B cell (primary cell): ENCODE results near the gene ERN2. TPM values are rescaled to one million over a fixed set of nuclear protein-coding genes. Genes with fewer than 3 reads are reported as not detected.
"Not testable (repeated sequence)": the region's sequence is repeated elsewhere in the genome, so short reads cannot be mapped to it uniquely, and the experiment has no call there.

Experiments used
- ATAC-seq: fragments of 200-7000 bp; cut with Tn5 transposase; one replicate; pipeline ENCODE4 v1.10.0; 2021; ENCODE audit warnings: low read depth, mild to moderate bottlenecking, moderate number of reproducible peaks, moderate library complexity
- CTCF ChIA-PET: fragments of 350-600 bp; sonication (Branson Sonifier 250); formaldehyde crosslinking; loops from one replicate; lab custom pipeline; 2021; ENCODE audit warnings: antibody characterized with exemption, inconsistent platforms; lab: Charles Lee
- POLR2A ChIA-PET: fragments of 350-600 bp; sonication (Branson Sonifier 250); formaldehyde crosslinking; loops from one replicate; lab custom pipeline; 2021; ENCODE audit warnings: antibody characterized with exemption; lab: Charles Lee
- DNase-seq: peaks from one replicate; pipeline ENCODE4 v3.0.0; 2013
- H2AFZ ChIP-seq: 2 replicates; pipeline ENCODE4 v1.6.1; 2012; ENCODE audit warnings: mild to moderate bottlenecking, low read depth, low read length; ENCODE audit not compliant: insufficient read depth, poor library complexity, severe bottlenecking
- H3K27ac ChIP-seq, 2 donors: 1 replicate in 1 of 2; 2 replicates in 1 of 2; pipeline ENCODE4 v1.5.1; 2012 to 2013; ENCODE audit warnings: low read length in 2 of 2, mild to moderate bottlenecking in 2 of 2, moderate library complexity in 1 of 2
- H3K27me3 ChIP-seq, 4 experiments: fragments of 200-600 bp in 1 of 4; sonication (generic) in 1 of 4; replicated peaks in 1 of 4; 1 replicate in 2 of 4; 2 replicates in 2 of 4; pipeline versions ENCODE4 v1.6.1 to v1.7.0; 2013 to 2016; ENCODE audit warnings: low read length in 3 of 4, mild to moderate bottlenecking in 2 of 4, mixed read lengths in 1 of 4, moderate library complexity in 1 of 4; ENCODE audit not compliant: insufficient read depth in 4 of 4, control insufficient read depth in 3 of 4; ENCODE audit errors: control extremely low read depth in 1 of 4
- H3K36me3 ChIP-seq, 2 experiments: replicated peaks in 1 of 2; 1 replicate in 1 of 2; 2 replicates in 1 of 2; pipeline versions ENCODE4 v1.6.1 to v1.7.1; 2013; ENCODE audit warnings: low read length in 1 of 2; ENCODE audit not compliant: insufficient read depth in 2 of 2, control insufficient read depth in 1 of 2; ENCODE audit errors: control extremely low read depth in 1 of 2, extremely low read depth in 1 of 2
- H3K4me1 ChIP-seq, 2 donors: fragments of 200-600 bp in 1 of 2; sonication (generic) in 1 of 2; 1 replicate in 1 of 2; 2 replicates in 1 of 2; pipeline versions ENCODE4 v1.5.1 to v1.6.1; 2013 to 2017; ENCODE audit warnings: low read length in 2 of 2; ENCODE audit not compliant: control insufficient read depth in 2 of 2, insufficient read depth in 2 of 2
- H3K4me2 ChIP-seq: replicated peaks from 2 replicates; pipeline ENCODE3; 2012; ENCODE audit warnings: mild to moderate bottlenecking, low read depth, low read length; ENCODE audit not compliant: poor library complexity, severe bottlenecking
- H3K4me3 ChIP-seq, 5 experiments: fragments of 200-600 bp in 1 of 5; sonication (generic) in 1 of 5; 1 replicate in 3 of 5; 2 replicates in 2 of 5; pipeline versions ENCODE4 v1.5.1 to v1.7.0; 2011 to 2016; ENCODE audit warnings: low read length in 4 of 5, mild to moderate bottlenecking in 4 of 5, low read depth in 2 of 5, control low read depth in 1 of 5, moderate library complexity in 1 of 5; ENCODE audit not compliant: insufficient read depth in 1 of 5; ENCODE audit errors: control extremely low read depth in 1 of 5, extremely low read depth in 1 of 5
- H3K79me2 ChIP-seq: fragments of 200-600 bp; sonication (generic); one replicate; pipeline ENCODE4 v1.6.0; 2016; ENCODE audit warnings: low read length; ENCODE audit not compliant: control insufficient read depth, insufficient read depth
- H3K9ac ChIP-seq: fragments of 200-600 bp; sonication (generic); 2 replicates; pipeline ENCODE4 v1.6.1; 2017; ENCODE audit warnings: mild to moderate bottlenecking, low read length, moderate library complexity
- H3K9me3 ChIP-seq, 3 donors: one replicate each; pipeline versions ENCODE4 v1.6.1 to v1.7.1; 2013; ENCODE audit warnings: low read length in 2 of 3; ENCODE audit not compliant: control insufficient read depth in 2 of 3, insufficient read depth in 1 of 3; ENCODE audit errors: control extremely low read depth in 1 of 3
- H4K20me1 ChIP-seq: 2 replicates; pipeline ENCODE4 v1.6.0; 2012; ENCODE audit warnings: mild to moderate bottlenecking, low read length; ENCODE audit not compliant: insufficient read depth, control insufficient read depth, poor library complexity, severe bottlenecking
- H3K27ac Mint-ChIP-seq: one replicate; pipeline ENCODE4 v1.8.0; 2021; ENCODE audit warnings: mixed read lengths
- H3K27me3 Mint-ChIP-seq: one replicate; pipeline ENCODE4 v1.8.0; 2021; ENCODE audit warnings: mixed read lengths
- H3K4me1 Mint-ChIP-seq: one replicate; pipeline ENCODE4 v1.8.0; 2021; ENCODE audit warnings: mixed read lengths
- H3K4me3 Mint-ChIP-seq: one replicate; pipeline ENCODE4 v1.8.0; 2021; ENCODE audit warnings: mixed read lengths
- H3K9me3 Mint-ChIP-seq: one replicate; pipeline ENCODE4 v1.8.0; 2022; ENCODE audit warnings: mixed read lengths; ENCODE audit not compliant: insufficient read depth
- CTCF ChIP-seq: fragments of 200-600 bp; IDR thresholded peaks from one replicate; pipeline ENCODE4 v1.8.0; 2022; ENCODE audit warnings: antibody characterized with exemption, mild to moderate bottlenecking
- EZH2 ChIP-seq: IDR thresholded peaks from 2 replicates; pipeline ENCODE4 v1.6.1; 2012; ENCODE audit warnings: borderline replicate concordance, low read depth, mild to moderate bottlenecking, moderate library complexity, low read length; ENCODE audit not compliant: insufficient read depth, poor library complexity, severe bottlenecking
- WGBS: methylation state at CpG from one replicate; pipeline ENCODE4 v1.1.5; 2013; ENCODE audit warnings: missing lambda C conversion rate; ENCODE audit not compliant: insufficient coverage; 5-methylcytosine and 5-hydroxymethylcytosine counted together
- intact Hi-C: fragments of 100-400 bp; cut with micrococcal nuclease; formaldehyde crosslinking; loops from one replicate; pipeline ENCODE4 v1.10.0; 2022
- polyA plus RNA-seq: library from polyadenylated mRNA; depleted of rRNA; stranded (reverse); fragments of >200 nt; gene quantifications from 2 replicates; pipeline ENCODE4 v1.2.3, GENCODE V29; 2012
- total RNA-seq, 2 donors: library from RNA; stranded (reverse); fragments of 120-200 nt in 1 of 2; gene quantifications; 1 replicate in 1 of 2; 2 replicates in 1 of 2; pipeline versions ENCODE4 v1.2.3 to v1.2.4, GENCODE V29; 2013 to 2022

The ERN2 gene
- total and polyA plus RNA-seq, 2 donors (not counting 1 experiment from before 2014, with no cell fraction given), result not detected

- Histone ChIP-seq H3K4me2 (no peak overlapping the region), H3K4me1 (peaks cover 3 to 5% of the 10 kb centered on the region in 2 donors), H2AFZ (no peak overlapping the region), H3K27me3 (peaks cover 0 to 9% (median 1%) of the 10 kb centered on the region in 4 experiments), H3K36me3 (no peaks in the 10 kb centered on the region), H3K79me2 (no peaks in the 10 kb centered on the region), H3K9me3 (no peaks in the 10 kb centered on the region), H4K20me1 (no peaks in the 10 kb centered on the region), H3K9ac (no peak overlapping the region), H3K27ac (no peak overlapping the region), H3K4me3 (no peak overlapping the region)
- Mint-ChIP-seq H3K4me3 (no peak overlapping the region), H3K27me3 (peaks cover 20% of the 10 kb centered on the region), H3K27ac (no peak overlapping the region), H3K4me1 (peaks cover 7% of the 10 kb centered on the region), H3K9me3 (no peaks in the 10 kb centered on the region)
- WGBS, result no CpG with 5 or more reads among the region's 1 CpG
- intact Hi-C loops, result no loop called here
- ChIA-PET CTCF (interaction anchor here (0.6 to 1.7 kb wide), 4 partner anchors 10 to 951 kb away, joined by 3 to 5 read pairs (median 4); no protein-coding TSS in a partner anchor), POLR2A (interaction anchor here (0.7 kb wide), 1 partner anchor 1422 kb away, joined by 10 read pairs; no protein-coding TSS in a partner anchor)
- DNase-seq (no peak), ATAC-seq (no peak)
- TF ChIP-seq EZH2, result no peak
- no peak for TF ChIP-seq CTCF
Observed at GRCh38 chr16:23739516-23739915, 26.5 kb upstream of the ERN2 start.

GRCh38 chr16:23737423-23738028, 24.5 kb upstream of the ERN2 start:
- no CpG with 5 or more reads among the region's 1 CpG for WGBS
- H3K27me3 ChIP-seq, intact Hi-C loops, H2AFZ ChIP-seq, H3K79me2 ChIP-seq, POLR2A ChIA-PET, DNase-seq, H4K20me1 ChIP-seq, H3K4me1 ChIP-seq, H3K9ac ChIP-seq, H3K9me3 ChIP-seq, H3K4me3 Mint-ChIP-seq, H3K4me2 ChIP-seq, H3K4me1 Mint-ChIP-seq, ATAC-seq, H3K36me3 ChIP-seq, H3K9me3 Mint-ChIP-seq, H3K27ac Mint-ChIP-seq, H3K27ac ChIP-seq, H3K4me3 ChIP-seq: not testable (repeated sequence)
- CTCF ChIA-PET, result interaction anchor here (1.0 kb wide), 1 partner anchor 767 kb away, joined by 5 read pairs; no protein-coding TSS in a partner anchor
- peaks cover 12% of the 10 kb centered on the region for H3K27me3 Mint-ChIP-seq
